Measurements from ENCODE around the gene GPR158. TPM values are rescaled to one million over a fixed set of nuclear protein-coding genes. Genes with fewer than 3 reads are reported as not detected.

Gene GPR158
- total and polyA plus RNA-seq, 11 donors, result 0.05 TPM; not detected in 9

- DNase-seq (no peak), ATAC-seq (no peak)
- Histone ChIP-seq H3K36me3 (no peaks in the 10 kb centered on the region), H3K4me1 (no peaks in the 10 kb centered on the region), H3K27me3 (no peaks in the 10 kb centered on the region), H3K27ac (no peak overlapping the region), H3K9me3 (no peaks in the 10 kb centered on the region), H3K4me3 (no peak overlapping the region)
- WGBS, 4 donors, result 81 to 87% (median 83%) methylated on average over 7 of the region's 7 CpGs
- intact Hi-C loops (cut with DNase I), result no loop called here
- TF ChIP-seq CTCF (IDR thresholded peaks at IDR 0.05) (no peak), POLR2A (IDR thresholded peaks at IDR 0.05) (no peak)
Measured at GRCh38 chr10:25530306-25530705, 355.5 kb downstream of the GPR158 start.

GRCh38 chr10:25531457-25532061, 356.8 kb downstream of the GPR158 start:
- intact Hi-C loops (cut with DNase I), result no loop called here
- Histone ChIP-seq H3K4me1 (no peaks in the 10 kb centered on the region), H3K9me3 (no peaks in the 10 kb centered on the region), H3K27me3 (no peaks in the 10 kb centered on the region), H3K4me3 (no peak overlapping the region), H3K36me3 (no peaks in the 10 kb centered on the region), H3K27ac (no peak overlapping the region)
- ATAC-seq, result no peak
- WGBS, 4 donors, result 53 to 60% (median 57%) methylated on average over 5 of the region's 5 CpGs
- TF ChIP-seq CTCF (IDR thresholded peaks at IDR 0.05) (no peak), POLR2A (IDR thresholded peaks at IDR 0.05) (no peak)
- DNase-seq, result no peak

GRCh38 chr10:25532213-25532612, 357.4 kb downstream of the GPR158 start:
- Histone ChIP-seq H3K27ac (no peak overlapping the region), H3K4me1 (no peaks in the 10 kb centered on the region), H3K36me3 (no peaks in the 10 kb centered on the region), H3K4me3 (no peak overlapping the region), H3K9me3 (no peaks in the 10 kb centered on the region), H3K27me3 (no peaks in the 10 kb centered on the region)
- intact Hi-C loops (cut with DNase I), result no loop called here
- ATAC-seq (no peak), DNase-seq (no peak)
- TF ChIP-seq POLR2A (IDR thresholded peaks at IDR 0.05) (no peak), CTCF (IDR thresholded peaks at IDR 0.05) (no peak)
- 68 to 80% (median 71%) methylated on average over 3 of the region's 3 CpGs for WGBS, 4 donors

- Histone ChIP-seq H3K27ac (no peak overlapping the region), H3K36me3 (no peaks in the 10 kb centered on the region), H3K9me3 (no peaks in the 10 kb centered on the region), H3K4me3 (no peak overlapping the region), H3K4me1 (no peaks in the 10 kb centered on the region), H3K27me3 (no peaks in the 10 kb centered on the region)
- intact Hi-C loops (cut with DNase I), result no loop called here
- ATAC-seq, result no peak
- DNase-seq, result no peak
- TF ChIP-seq CTCF (IDR thresholded peaks at IDR 0.05) (no peak), POLR2A (IDR thresholded peaks at IDR 0.05) (no peak)
Measured at GRCh38 chr10:25536027-25536426, 361.2 kb downstream of the GPR158 start.
